Measurements from ENCODE around the gene RPL36A. TPM values are rescaled to one million over a fixed set of nuclear protein-coding genes. Genes with fewer than 3 reads are reported as not detected.

RPL36A gene
- polyA plus RNA-seq, 2 of the 4 experiments (the other 2 are of a cell fraction), result 2,529 to 3,171 TPM

GRCh38 chrX:101442085-101442484 lies 51.3 kb downstream of the RPL36A start:
- POLR2A ChIA-PET, result no interaction called here
- CTCF ChIA-PET, result no interaction called here
- WGBS (ENCODE audit: missing lambda C conversion rate), result 65% methylated on average over 2 of the region's 2 CpGs

More at GRCh38 chrX:101442085-101442484, 51.3 kb downstream of the RPL36A start:
- FAIRE-seq (peak; percentile 77), DNase-seq (ENCODE audit: low read depth in 1 of 2, low spot score in 1 of 2) (no peak), ATAC-seq (no peak)
- no peak overlapping the region for H3K4me2 ChIP-seq
- no peaks in the 10 kb centered on the region for H3K9me3 ChIP-seq
- TF ChIP-seq JUNB (IDR thresholded peaks at IDR 0.05), result no peak
- TF ChIP-seq HOXB5 (CRISPR knock-in tag; IDR thresholded peaks at IDR 0.05), result no peak
- TF ChIP-seq CTCF (IDR thresholded peaks at IDR 0.05), result no peak
- TF ChIP-seq PHF8 (IDR thresholded peaks at IDR 0.05; ENCODE audit: borderline replicate concordance, low read depth), result no peak
- TF ChIP-seq ZSCAN20 (CRISPR knock-in tag; IDR thresholded peaks at IDR 0.05), result no peak
- no peak for TF ChIP-seq ESRRA (IDR thresholded peaks at IDR 0.05; ENCODE audit: borderline replicate concordance, low read length)
- no peak for TF ChIP-seq RAD21 (conservative IDR thresholded peaks at IDR 0.05 in 1 of 2, IDR thresholded peaks at IDR 0.05 in 1 of 2)
- TF ChIP-seq HES2 (IDR thresholded peaks at IDR 0.05), result no peak
- no peak for TF ChIP-seq RCOR1 (IDR thresholded peaks at IDR 0.05; ENCODE audit: low read depth, low read length)
- no peak for TF ChIP-seq MAX (IDR thresholded peaks at IDR 0.05)
- TF ChIP-seq CBX2 (IDR thresholded peaks at IDR 0.05; ENCODE audit: borderline replicate concordance, low read depth), result no peak
- no peak for TF ChIP-seq USF2 (IDR thresholded peaks at IDR 0.05)
- no peak overlapping the region for H3K27ac ChIP-seq
- H3K4me1 ChIP-seq, result no peaks in the 10 kb centered on the region
- no peak overlapping the region for H3K4me3 ChIP-seq

Other genes starting within 250 kb of the RPL36A start
- gene DRP2, start 171.2 kb upstream of the RPL36A start, polyA plus RNA-seq (2011; rRNA removed), result 0.62 and 0.66 TPM in 2 replicates
- gene DRP2, start 171.2 kb upstream of the RPL36A start, polyA plus RNA-seq (2017; fragmentation: RNase III; extraction: RNeasy Plus Mini Kit Qiagen cat#74134 plus additional on column Dnase treatment), result 0.36 to 0.58 TPM (median 0.45 TPM) in 3 replicates
- 0.08 and 0.13 TPM in 2 replicates for gene TAF7L, start 99.7 kb upstream of the RPL36A start, polyA plus RNA-seq (2011; rRNA removed)
- 0.05 to 0.08 TPM (median 0.08 TPM) in 3 replicates for gene TAF7L, start 99.7 kb upstream of the RPL36A start, polyA plus RNA-seq (2017; fragmentation: RNase III; extraction: RNeasy Plus Mini Kit Qiagen cat#74134 plus additional on column Dnase treatment)
- gene TIMM8A, start 42.3 kb upstream of the RPL36A start, polyA plus RNA-seq (2011; rRNA removed), result 22.2 and 24.5 TPM in 2 replicates
- 34.2 to 38.7 TPM (median 36.8 TPM) in 3 replicates for gene TIMM8A, start 42.3 kb upstream of the RPL36A start, polyA plus RNA-seq (2017; fragmentation: RNase III; extraction: RNeasy Plus Mini Kit Qiagen cat#74134 plus additional on column Dnase treatment)
- 0.05 and 0.26 TPM in 2 replicates for gene BTK, start 4.8 kb upstream of the RPL36A start, polyA plus RNA-seq (2011; rRNA removed)
- gene BTK, start 4.8 kb upstream of the RPL36A start, polyA plus RNA-seq (2017; fragmentation: RNase III; extraction: RNeasy Plus Mini Kit Qiagen cat#74134 plus additional on column Dnase treatment), result 0.05 to 0.20 TPM (median 0.18 TPM) in 3 replicates
- 184 and 186 TPM in 2 replicates for gene GLA, start 16.9 kb downstream of the RPL36A start, polyA plus RNA-seq (2011; rRNA removed)
- 136 to 148 TPM (median 147 TPM) in 3 replicates for gene GLA, start 16.9 kb downstream of the RPL36A start, polyA plus RNA-seq (2017; fragmentation: RNase III; extraction: RNeasy Plus Mini Kit Qiagen cat#74134 plus additional on column Dnase treatment)
- 50.1 and 55.4 TPM in 2 replicates for gene HNRNPH2, start 17.2 kb downstream of the RPL36A start, polyA plus RNA-seq (2011; rRNA removed)
- 74.9 to 88.0 TPM (median 86.5 TPM) in 3 replicates for gene HNRNPH2, start 17.2 kb downstream of the RPL36A start, polyA plus RNA-seq (2017; fragmentation: RNase III; extraction: RNeasy Plus Mini Kit Qiagen cat#74134 plus additional on column Dnase treatment)
- gene ARMCX4, start 94.4 kb downstream of the RPL36A start, polyA plus RNA-seq (2011; rRNA removed), result 1.3 and 1.4 TPM in 2 replicates
- 1.2 to 2.0 TPM (median 1.6 TPM) in 3 replicates for gene ARMCX4, start 94.4 kb downstream of the RPL36A start, polyA plus RNA-seq (2017; fragmentation: RNase III; extraction: RNeasy Plus Mini Kit Qiagen cat#74134 plus additional on column Dnase treatment)
- gene ARMCX1, start 159.5 kb downstream of the RPL36A start, polyA plus RNA-seq (2011; rRNA removed), result 0.89 and 1.0 TPM in 2 replicates
- gene ARMCX1, start 159.5 kb downstream of the RPL36A start, polyA plus RNA-seq (2017; fragmentation: RNase III; extraction: RNeasy Plus Mini Kit Qiagen cat#74134 plus additional on column Dnase treatment), result 0.29 to 0.48 TPM (median 0.40 TPM) in 3 replicates
- gene ARMCX6, start 227.0 kb downstream of the RPL36A start, polyA plus RNA-seq (2011; rRNA removed), result 54.8 and 68.4 TPM in 2 replicates
- 31.9 to 40.6 TPM (median 34.6 TPM) in 3 replicates for gene ARMCX6, start 227.0 kb downstream of the RPL36A start, polyA plus RNA-seq (2017; fragmentation: RNase III; extraction: RNeasy Plus Mini Kit Qiagen cat#74134 plus additional on column Dnase treatment)
- 28.0 and 33.0 TPM in 2 replicates for gene ARMCX3, start 232.1 kb downstream of the RPL36A start, polyA plus RNA-seq (2011; rRNA removed)
- gene ARMCX3, start 232.1 kb downstream of the RPL36A start, polyA plus RNA-seq (2017; fragmentation: RNase III; extraction: RNeasy Plus Mini Kit Qiagen cat#74134 plus additional on column Dnase treatment), result 29.4 to 37.5 TPM (median 35.4 TPM) in 3 replicates